H1 (cell line): ENCODE results near the gene PLS3. TPM values are rescaled to one million over a fixed set of nuclear protein-coding genes. Genes with fewer than 3 reads are reported as not detected.

Experiments
- CTCF ChIA-PET: fragments of 300-600 bp; sonication (Branson Sonifier 250); formaldehyde crosslinking; loops from one replicate; lab custom pipeline; 2021; ENCODE audit not compliant: partially characterized antibody; lab: Charles Lee
- POLR2A ChIA-PET: fragments of 300-600 bp; sonication (Branson Sonifier 250); formaldehyde crosslinking; loops from one replicate; lab custom pipeline; 2021; ENCODE audit warnings: inconsistent platforms; ENCODE audit not compliant: partially characterized antibody; lab: Charles Lee
- DNase-seq, 2 experiments: peaks; one replicate each; pipeline versions ENCODE4 v3.0.0 to v3.0.0-alpha.2; 2010 to 2022; ENCODE audit warnings: low spot score in 2 of 2, low read depth in 1 of 2, mixed read lengths in 1 of 2
- FAIRE-seq: peaks from 2 replicates; lab custom pipeline; 2011; peaks lifted over from hg19 to GRCh38; lab: Jason Lieb, UNC
- H2AFZ ChIP-seq: 2 replicates; pipeline ENCODE4 v1.8.1; 2012; ENCODE audit warnings: low read length, inconsistent platforms
- H2AK5ac ChIP-seq: 2 replicates; pipeline ENCODE4 v1.6.1; 2013; ENCODE audit warnings: low read depth, low read length
- H2BK120ac ChIP-seq: replicated peaks from 2 replicates; pipeline ENCODE3; 2013; ENCODE audit warnings: low read depth, low read length, inconsistent platforms
- H2BK12ac ChIP-seq: 2 replicates; pipeline ENCODE4 v1.6.1; 2013; ENCODE audit warnings: low read depth, low read length
- H2BK15ac ChIP-seq: 2 replicates; pipeline ENCODE4 v1.6.1; 2013; ENCODE audit warnings: low read length
- H2BK20ac ChIP-seq: 2 replicates; pipeline ENCODE4 v1.6.1; 2013; ENCODE audit warnings: low read length
- H2BK5ac ChIP-seq: 2 replicates; pipeline ENCODE4 v1.6.1; 2013; ENCODE audit warnings: low read depth, low read length
- H3K14ac ChIP-seq: 2 replicates; pipeline ENCODE4 v1.6.1; 2013; ENCODE audit warnings: inconsistent platforms; ENCODE audit not compliant: insufficient read length
- H3K18ac ChIP-seq: 2 replicates; pipeline ENCODE4 v1.6.1; 2013; ENCODE audit warnings: low read length; ENCODE audit errors: extremely low read depth
- H3K23ac ChIP-seq: 2 replicates; pipeline ENCODE4 v1.6.1; 2013; ENCODE audit warnings: inconsistent platforms; ENCODE audit not compliant: insufficient read length
- H3K23me2 ChIP-seq: 2 replicates; pipeline ENCODE4 v1.6.1; 2013; ENCODE audit warnings: low read depth, low read length
- H3K27ac ChIP-seq: 2 replicates; pipeline ENCODE4 v1.6.1; 2011; ENCODE audit warnings: low read depth, low read length, inconsistent platforms
- H3K27me3 ChIP-seq, 4 experiments: replicated peaks in 1 of 4; 1 replicate in 1 of 4; 2 replicates in 3 of 4; pipeline versions ENCODE4 v1.6.1 to v1.8.1; 2011 to 2013; ENCODE audit warnings: low read length in 3 of 4, mild to moderate bottlenecking in 3 of 4, inconsistent platforms in 2 of 4, mixed read lengths in 2 of 4, moderate library complexity in 1 of 4; ENCODE audit not compliant: control insufficient read depth in 3 of 4, insufficient read depth in 3 of 4; ENCODE audit errors: extremely low read depth in 1 of 4
- H3K36me3 ChIP-seq, 4 experiments: 2 replicates each; pipeline versions ENCODE4 v1.6.1 to v1.8.1; 2011 to 2013; ENCODE audit warnings: mild to moderate bottlenecking in 4 of 4, low read length in 3 of 4, moderate library complexity in 2 of 4, control low read depth in 1 of 4, inconsistent platforms in 1 of 4; ENCODE audit not compliant: insufficient read depth in 4 of 4, control insufficient read depth in 2 of 4
- H3K4ac ChIP-seq: replicated peaks from 2 replicates; pipeline ENCODE3; 2013; ENCODE audit warnings: low read length, low read depth, mixed read lengths, inconsistent platforms; ENCODE audit not compliant: insufficient read length
- H3K4me1 ChIP-seq, 4 experiments: replicated peaks in 1 of 4; 1 replicate in 1 of 4; 2 replicates in 3 of 4; pipeline versions ENCODE4 v1.6.1 to v1.8.1; 2011 to 2013; ENCODE audit warnings: low read length in 3 of 4, inconsistent platforms in 2 of 4, mixed read lengths in 1 of 4; ENCODE audit not compliant: insufficient read depth in 4 of 4, control insufficient read depth in 3 of 4
- H3K4me2 ChIP-seq, 2 experiments: 2 replicates each; pipeline versions ENCODE4 v1.6.1 to v1.8.1; 2011 to 2013; ENCODE audit warnings: low read depth in 2 of 2, low read length in 2 of 2, control low read depth in 1 of 2, inconsistent platforms in 1 of 2, mild to moderate bottlenecking in 1 of 2; ENCODE audit not compliant: insufficient read depth in 1 of 2
- H3K4me3 ChIP-seq, 4 experiments: fragments of 200-600, 300-600 bp in 1 of 4; sonication (generic), shearing (Covaris generic), sonication (Bioruptor Twin) in 1 of 4; 2 replicates each; pipeline versions ENCODE4 v1.5.1 to v1.8.1; 2011 to 2016; ENCODE audit warnings: low read length in 4 of 4, low read depth in 3 of 4, control low read depth in 2 of 4, inconsistent platforms in 2 of 4, mild to moderate bottlenecking in 2 of 4, mixed read lengths in 1 of 4, moderate library complexity in 1 of 4; ENCODE audit not compliant: insufficient read depth in 2 of 4; ENCODE audit errors: extremely low read depth in 1 of 4
- H3K56ac ChIP-seq: replicated peaks from 2 replicates; pipeline ENCODE3; 2013; ENCODE audit warnings: low read depth, mild to moderate bottlenecking, mixed read lengths, low read length, inconsistent platforms; ENCODE audit not compliant: insufficient read length
- H3K79me1 ChIP-seq: 2 replicates; pipeline ENCODE4 v1.6.1; 2013; ENCODE audit warnings: low read depth, low read length, control low read depth
- H3K79me2 ChIP-seq, 2 experiments: 2 replicates each; pipeline versions ENCODE4 v1.6.1 to v1.8.1; 2012 to 2013; ENCODE audit warnings: low read length in 2 of 2, mild to moderate bottlenecking in 2 of 2, inconsistent platforms in 1 of 2; ENCODE audit not compliant: insufficient read depth in 2 of 2, control insufficient read depth in 1 of 2
- H3K9ac ChIP-seq, 4 experiments: replicated peaks in 1 of 4; 1 replicate in 1 of 4; 2 replicates in 3 of 4; pipeline versions ENCODE4 v1.6.1 to v1.8.1; 2011 to 2013; ENCODE audit warnings: low read depth in 3 of 4, low read length in 3 of 4, control low read depth in 2 of 4, mild to moderate bottlenecking in 2 of 4, moderate library complexity in 2 of 4, inconsistent platforms in 1 of 4; ENCODE audit errors: extremely low read depth in 1 of 4
- H3K9me3 ChIP-seq, 2 experiments: 2 replicates each; pipeline versions ENCODE4 v1.6.1 to v1.8.1; 2012 to 2013; ENCODE audit warnings: mild to moderate bottlenecking in 2 of 2, moderate library complexity in 2 of 2, control low read depth in 1 of 2, inconsistent platforms in 1 of 2, low read depth in 1 of 2, low read length in 1 of 2, mixed read lengths in 1 of 2; ENCODE audit not compliant: insufficient read depth in 2 of 2
- H4K20me1 ChIP-seq, 2 experiments: replicated peaks in 1 of 2; 2 replicates each; pipeline versions ENCODE3 to v1.8.1; 2011 to 2013; ENCODE audit warnings: inconsistent platforms in 2 of 2, low read length in 2 of 2, mild to moderate bottlenecking in 1 of 2; ENCODE audit not compliant: insufficient read depth in 2 of 2, control insufficient read depth in 1 of 2
- H4K5ac ChIP-seq: 2 replicates; pipeline ENCODE4 v1.6.1; 2013; ENCODE audit warnings: low read length, low read depth, mixed read lengths, inconsistent platforms; ENCODE audit not compliant: insufficient read length
- H4K8ac ChIP-seq: 2 replicates; pipeline ENCODE4 v1.8.0; 2013; ENCODE audit warnings: mild to moderate bottlenecking, moderate library complexity, low read length, inconsistent platforms; ENCODE audit not compliant: insufficient read depth; ENCODE audit errors: extremely low read depth
- H4K91ac ChIP-seq: replicated peaks from 2 replicates; pipeline ENCODE3; 2013; ENCODE audit warnings: low read length, mixed read lengths, inconsistent platforms; ENCODE audit not compliant: insufficient read length
- ASH2L ChIP-seq: fragments of 200-600, 300-600 bp; sonication (generic); IDR thresholded peaks from one replicate; pipeline ENCODE4 v1.7.1; 2017; ENCODE audit warnings: low read length
- ATF3 ChIP-seq: IDR thresholded peaks from 2 replicates; pipeline ENCODE4 v1.6.1; 2011; ENCODE audit warnings: low read depth, mild to moderate bottlenecking, low read length; ENCODE audit not compliant: insufficient read depth
- BCL11A ChIP-seq, 2 experiments: IDR thresholded peaks; one replicate each; pipeline ENCODE4 v1.6.1; 2011; ENCODE audit warnings: low read depth in 2 of 2, low read length in 2 of 2, mild to moderate bottlenecking in 2 of 2
- BRCA1 ChIP-seq: IDR thresholded peaks from 2 replicates; pipeline ENCODE4 v1.6.1; 2012; ENCODE audit warnings: low read depth, low read length, improper control_type of control experiment
- CREB1 ChIP-seq: IDR thresholded peaks from 2 replicates; pipeline ENCODE4 v1.6.1; 2012; ENCODE audit warnings: inconsistent platforms
- HDAC2 ChIP-seq, 2 experiments: fragments of 300-600 bp in 1 of 2; sonication (generic) in 1 of 2; IDR thresholded peaks; 2 replicates each; pipeline ENCODE4 v1.6.1; 2011 to 2012; ENCODE audit warnings: low read depth in 2 of 2, low read length in 2 of 2, mild to moderate bottlenecking in 2 of 2, moderate library complexity in 2 of 2, borderline replicate concordance in 1 of 2, inconsistent platforms in 1 of 2
- JUND ChIP-seq: IDR thresholded peaks from 2 replicates; pipeline ENCODE4 v1.6.1; 2011; ENCODE audit warnings: mild to moderate bottlenecking, improper control_type of control experiment, low read length
- RFX5 ChIP-seq: IDR thresholded peaks from 2 replicates; pipeline ENCODE4 v1.6.1; 2011; ENCODE audit warnings: low read depth, low read length, improper control_type of control experiment, borderline replicate concordance
- RXRA ChIP-seq: IDR thresholded peaks from 2 replicates; pipeline ENCODE4 v1.6.1; 2011; ENCODE audit warnings: low read depth, mild to moderate bottlenecking, low read length, moderate library complexity; ENCODE audit not compliant: insufficient read depth
- SIRT6 ChIP-seq: IDR thresholded peaks from one replicate; pipeline ENCODE4 v1.7.1; 2012; ENCODE audit warnings: low read length, inconsistent platforms
- SUZ12 ChIP-seq: fragments of 200-600 bp; sonication (generic); IDR thresholded peaks from 2 replicates; pipeline ENCODE4 v1.6.1; 2012; ENCODE audit warnings: mild to moderate bottlenecking, inconsistent platforms, low read length, moderate library complexity, mixed read lengths
- TAF1 ChIP-seq: IDR thresholded peaks from 2 replicates; pipeline ENCODE4 v1.6.1; 2011; ENCODE audit warnings: mild to moderate bottlenecking, low read depth, low read length
- WGBS, 2 experiments: shearing (Covaris generic) in 1 of 2; methylation state at CpG; one replicate each; pipeline versions ENCODE4 v1.1.6 to v1.1.7; 2013 to 2015; ENCODE audit warnings: low lambda C conversion rate in 2 of 2, mixed read lengths in 2 of 2, inconsistent platforms in 1 of 2, low coverage in 1 of 2, missing lambda C conversion rate in 1 of 2; ENCODE audit not compliant: insufficient replicate concordance in 2 of 2, insufficient coverage in 1 of 2, insufficient read length in 1 of 2; ENCODE audit errors: extremely low coverage in 1 of 2, missing lambda C conversion rate in 1 of 2; 5-methylcytosine and 5-hydroxymethylcytosine counted together
- polyA plus RNA-seq, 7 experiments: library from polyadenylated mRNA; depleted of rRNA in 3 of 7; stranded (reverse) in 5 of 7; unstranded in 2 of 7; fragments of >200 nt in 5 of 7; fragments of 200-250 nt in 2 of 7; gene quantifications; 1 replicate in 5 of 7; 2 replicates in 1 of 7; 4 replicates in 1 of 7; pipeline versions ENCODE4 v1.2.1 to v1.2.3, GENCODE V29; 2011 to 2013; ENCODE audit warnings: missing spikeins in 2 of 7, mixed read lengths in 2 of 7
- total RNA-seq: library from RNA; stranded (reverse); fragmentation: NEBNext Ultra II Directional; extraction: Animal tissue kit (Norgen Biotek cat#: 25700); gene quantifications from 2 replicates; pipeline ENCODE4 v1.2.1, GENCODE V29; 2021

Gene PLS3
- total and polyA plus RNA-seq, 2 of the 8 experiments (the other 6 are each of a cell fraction or from before 2014, with no cell fraction given): 107 to 185 TPM

- FAIRE-seq: no peak
- Histone ChIP-seq H2AFZ (no peak overlapping the region), H4K8ac (no peak overlapping the region), H3K4me2 (no peak overlapping the region), H3K14ac (no peak overlapping the region), H2BK12ac (no peak overlapping the region), H2BK15ac (no peak overlapping the region), H3K23ac (no peak overlapping the region), H3K56ac (no peak overlapping the region), H3K4me1 (peaks cover 0 to 4% (median 0%) of the 10 kb centered on the region in 4 experiments; a peak in 2 of 7 replicates), H3K79me2 (no peaks in the 10 kb centered on the region), H2BK20ac (no peak overlapping the region), H3K27ac (no peak overlapping the region), H3K27me3 (no peaks in the 10 kb centered on the region), H3K9me3 (no peaks in the 10 kb centered on the region), H3K36me3 (no peaks in the 10 kb centered on the region), H3K4me3 (no peak overlapping the region), H4K20me1 (no peaks in the 10 kb centered on the region), H2BK120ac (no peak overlapping the region), H3K18ac (no peak overlapping the region), H3K79me1 (no peaks in the 10 kb centered on the region), H3K9ac (no peak overlapping the region), H3K4ac (no peak overlapping the region), H4K91ac (no peak overlapping the region), H2AK5ac (no peak overlapping the region), H2BK5ac (no peak overlapping the region), H4K5ac (no peak overlapping the region), H3K23me2 (no peaks in the 10 kb centered on the region)
- 98% methylated on average over 6 of the region's 7 CpGs; no CpG with 5 or more reads in 1 of the 2 experiments for WGBS, 2 experiments
- ChIA-PET POLR2A (no interaction called here), CTCF (no interaction called here)
- no peak for DNase-seq
- TF ChIP-seq BRCA1: no peak
- TF ChIP-seq JUND: no peak
- TF ChIP-seq CREB1: no peak
- TF ChIP-seq ASH2L: no peak
- no peak for TF ChIP-seq BCL11A (IDR thresholded peaks at IDR 0.05; ENCODE audit: low read depth in 2 of 2, low read length in 2 of 2)
- TF ChIP-seq HDAC2 (IDR thresholded peaks at IDR 0.05; ENCODE audit: borderline replicate concordance in 1 of 2, low read depth in 2 of 2, low read length in 2 of 2): no peak
- no peak for TF ChIP-seq SUZ12
- TF ChIP-seq SIRT6: no peak
- no peak for TF ChIP-seq RXRA
- TF ChIP-seq RFX5: no peak
- TF ChIP-seq TAF1: no peak
- no peak for TF ChIP-seq ATF3
Measured at GRCh38 chrX:115525486-115525885, 35.5 kb upstream of the PLS3 start.
